GM12878 (cell line): ENCODE results near the gene DHCR7. TPM values are rescaled to one million over a fixed set of nuclear protein-coding genes. Genes with fewer than 3 reads are reported as not detected.

Source experiments
- ATAC-seq: fragments of 200-7000 bp; cut with Tn5 transposase; 3 replicates; pipeline ENCODE4 v1.9.1; 2020; ENCODE audit warnings: mild to moderate bottlenecking, moderate library complexity
- BruUV-seq: library from RNA; stranded (reverse); fragments of 400-500 nt; replicated peaks from 2 replicates; lab custom pipeline; 2021; lab: Mats Ljungman, UMichigan
- CTCF ChIA-PET: fragments of 300-600 bp; sonication (Branson Sonifier 250); formaldehyde crosslinking; extraction: SDS; loops from one replicate; lab custom pipeline; 2021; ENCODE audit warnings: inconsistent platforms; lab: Yijun Ruan, JAX
- POLR2A ChIA-PET: fragments of 350-600 bp; formaldehyde crosslinking; extraction: SDS; loops from one replicate; lab custom pipeline; 2021; ENCODE audit warnings: inconsistent platforms; lab: Charles Lee
- RAD21 ChIA-PET: fragments of 300-600 bp; sonication (Branson Sonifier 250); formaldehyde crosslinking; loops from one replicate; lab custom pipeline; 2023; ENCODE audit warnings: antibody characterized with exemption; ENCODE audit not compliant: unreplicated experiment; lab: Charles Lee
- SMC1A ChIA-PET: fragments of 300-600 bp; sonication (Branson Sonifier 250); formaldehyde crosslinking; loops from one replicate; lab custom pipeline; 2023; ENCODE audit not compliant: unreplicated experiment, uncharacterized antibody; lab: Charles Lee
- DNase-seq: peaks from one replicate; pipeline ENCODE4 v3.0.0-alpha.2; 2011; ENCODE audit warnings: low read depth, low spot score
- FAIRE-seq: peaks from 3 replicates; lab custom pipeline; 2011; peaks lifted over from hg19 to GRCh38; lab: Jason Lieb, UNC
- H2AFZ ChIP-seq: 2 replicates; pipeline ENCODE4 v1.6.0; 2011; ENCODE audit warnings: low read depth, low read length, control low read depth; ENCODE audit not compliant: control insufficient read depth
- H3K27ac ChIP-seq: 2 replicates; pipeline ENCODE4 v1.5.1; 2011; ENCODE audit warnings: control low read depth; ENCODE audit not compliant: control insufficient read depth, insufficient read depth
- H3K27me3 ChIP-seq, 2 experiments: replicated peaks in 1 of 2; 2 replicates each; pipeline versions ENCODE4 v1.6.0 to v1.6.1; 2011; ENCODE audit warnings: low read length in 1 of 2; ENCODE audit not compliant: control insufficient read depth in 2 of 2, insufficient read depth in 2 of 2
- H3K36me3 ChIP-seq, 2 experiments: 2 replicates each; pipeline ENCODE4 v1.5.1; 2011; ENCODE audit warnings: low read length in 1 of 2; ENCODE audit not compliant: control insufficient read depth in 2 of 2, insufficient read depth in 2 of 2
- H3K4me1 ChIP-seq: 2 replicates; pipeline ENCODE4 v1.6.1; 2011; ENCODE audit warnings: mild to moderate bottlenecking, low read length, moderate library complexity, mixed read lengths; ENCODE audit not compliant: control insufficient read depth, insufficient read depth
- H3K4me2 ChIP-seq: 2 replicates; pipeline ENCODE4 v1.6.0; 2011; ENCODE audit warnings: control low read depth; ENCODE audit not compliant: control insufficient read depth, insufficient read depth
- H3K4me3 ChIP-seq: fragments of 200-600 bp; sonication (generic); 2 replicates; pipeline ENCODE4 v1.5.1; 2016
- H3K79me2 ChIP-seq: 2 replicates; pipeline ENCODE4 v1.6.0; 2011; ENCODE audit warnings: low read length; ENCODE audit not compliant: control insufficient read depth, insufficient read depth
- H3K9ac ChIP-seq: 2 replicates; pipeline ENCODE4 v1.8.0; 2011; ENCODE audit warnings: low read length, control low read depth, mixed read lengths; ENCODE audit not compliant: control insufficient read depth, insufficient read depth
- H3K9me3 ChIP-seq: replicated peaks from 3 replicates; pipeline ENCODE4 v1.5.1; 2011; ENCODE audit warnings: mild to moderate bottlenecking, low read length; ENCODE audit not compliant: control insufficient read depth, insufficient read depth
- H4K20me1 ChIP-seq: 2 replicates; pipeline ENCODE4 v1.6.0; 2011; ENCODE audit not compliant: control insufficient read depth, insufficient read depth
- CEBPB ChIP-seq, 2 experiments: fragments of 150-350 bp in 1 of 2; IDR thresholded peaks; 2 replicates each; pipeline ENCODE4 v1.6.1; 2012 to 2014; ENCODE audit warnings: low read depth in 2 of 2, low read length in 2 of 2, borderline replicate concordance in 1 of 2, inconsistent platforms in 1 of 2
- NFXL1 ChIP-seq: fragments of 450-650 bp; IDR thresholded peaks from 2 replicates; pipeline ENCODE4 v1.6.1; 2017; ENCODE audit warnings: antibody characterized with exemption, mild to moderate bottlenecking, borderline replicate concordance
- NR2C1 ChIP-seq: fragments of 450-650 bp; IDR thresholded peaks from 2 replicates; pipeline ENCODE4 v1.6.1; 2017; ENCODE audit warnings: antibody characterized with exemption, mild to moderate bottlenecking, moderate library complexity
- NR2C2 ChIP-seq: IDR thresholded peaks from 2 replicates; pipeline ENCODE4 v1.6.1; 2011; ENCODE audit warnings: borderline replicate concordance, low read depth; ENCODE audit not compliant: control insufficient read depth, insufficient read length
- POLR2A ChIP-seq: IDR thresholded peaks from 2 replicates; pipeline ENCODE4 v1.6.1; 2011; ENCODE audit warnings: low read depth, mild to moderate bottlenecking, low read length
- POU2F2 ChIP-seq: IDR thresholded peaks from 3 replicates; pipeline ENCODE4 v1.6.1; 2011; ENCODE audit warnings: low read depth, mild to moderate bottlenecking, low read length, borderline replicate concordance
- RAD21 ChIP-seq: IDR thresholded peaks from 2 replicates; pipeline ENCODE4 v1.6.1; 2011; ENCODE audit warnings: mild to moderate bottlenecking, low read depth, low read length, moderate library complexity; ENCODE audit not compliant: insufficient read depth
- RELA ChIP-seq: fragments of 450-650 bp; IDR thresholded peaks from 2 replicates; pipeline ENCODE4 v1.8.0; 2014; ENCODE audit warnings: borderline replicate concordance; ENCODE audit not compliant: partially characterized antibody
- SIX5 ChIP-seq: IDR thresholded peaks from 2 replicates; pipeline ENCODE4 v1.6.1; 2011; ENCODE audit warnings: mild to moderate bottlenecking, low read depth, low read length, moderate library complexity; ENCODE audit not compliant: severe bottlenecking
- TCF12 ChIP-seq: IDR thresholded peaks from 2 replicates; pipeline ENCODE4 v1.6.1; 2011; ENCODE audit warnings: low read depth, mild to moderate bottlenecking, low read length
- TCF3 ChIP-seq: IDR thresholded peaks from 2 replicates; pipeline ENCODE4 v1.6.1; 2012; ENCODE audit warnings: low read depth, mild to moderate bottlenecking, low read length, borderline replicate concordance; ENCODE audit not compliant: insufficient read depth
- ZBED1 ChIP-seq: IDR thresholded peaks from 2 replicates; pipeline ENCODE4 v1.6.1; 2016; ENCODE audit warnings: borderline replicate concordance
- WGBS: methylation state at CpG from one replicate; pipeline ENCODE4 v1.1.6; 2016; ENCODE audit warnings: low lambda C conversion rate; ENCODE audit not compliant: insufficient replicate concordance, insufficient coverage; ENCODE audit errors: missing lambda C conversion rate; 5-methylcytosine and 5-hydroxymethylcytosine counted together
- in situ Hi-C: fragments of 300-500 bp; cut with MboI; formaldehyde crosslinking; loops from 9 replicates; pipeline ENCODE4 v1.14.3; 2018; ENCODE audit warnings: mixed read lengths
- intact Hi-C: fragments of 100-400 bp; cut with micrococcal nuclease; formaldehyde crosslinking; loops from one replicate; pipeline ENCODE4 v1.14.2; 2022; ENCODE audit not compliant: unreplicated experiment
- polyA plus RNA-seq, 11 experiments: library from polyadenylated mRNA; depleted of rRNA in 4 of 11; unstranded in 6 of 11; stranded (reverse) in 5 of 11; fragments of >200 nt; fragmentation: Nextera tagmentation in 4 of 11; fragmentation: Illumina TruSeq in 1 of 11; extraction: Ambion mirVana in 4 of 11; extraction: Trizol in 1 of 11; gene quantifications; 1 replicate in 1 of 11; 2 replicates in 10 of 11; pipeline versions ENCODE4 v1.2.1 to v1.2.3, GENCODE V29; 2011 to 2016; ENCODE audit warnings: inconsistent platforms in 2 of 11, missing spikeins in 2 of 11, low read depth in 1 of 11
- total RNA-seq, 4 experiments: library from RNA; depleted of rRNA in 3 of 4; stranded (reverse); fragments of >200 nt in 3 of 4; fragmentation: Illumina TruSeq in 1 of 4; extraction: Trizol in 1 of 4; gene quantifications; 2 replicates each; pipeline versions ENCODE4 v1.2.1 to v1.2.3, GENCODE V29; 2013 to 2021
- TF ChIP-seq, protein P1 (sequence below): IDR thresholded peaks from 2 replicates; pipeline ENCODE4 v1.6.1; 2011; ENCODE audit warnings: mild to moderate bottlenecking, low read depth, low read length, moderate library complexity; ENCODE audit not compliant: insufficient replicate concordance
- TF ChIP-seq, protein P2 (sequence below): fragments of 450-650 bp; IDR thresholded peaks from 2 replicates; pipeline ENCODE4 v1.6.1; 2017; ENCODE audit warnings: antibody characterized with exemption, mild to moderate bottlenecking, moderate library complexity

Gene DHCR7
- total and polyA plus RNA-seq, 10 of the 15 experiments (the other 5 are each of a cell fraction or from before 2014, with no cell fraction given) = 4.2 to 115 (median 57.8) TPM

DNA sequence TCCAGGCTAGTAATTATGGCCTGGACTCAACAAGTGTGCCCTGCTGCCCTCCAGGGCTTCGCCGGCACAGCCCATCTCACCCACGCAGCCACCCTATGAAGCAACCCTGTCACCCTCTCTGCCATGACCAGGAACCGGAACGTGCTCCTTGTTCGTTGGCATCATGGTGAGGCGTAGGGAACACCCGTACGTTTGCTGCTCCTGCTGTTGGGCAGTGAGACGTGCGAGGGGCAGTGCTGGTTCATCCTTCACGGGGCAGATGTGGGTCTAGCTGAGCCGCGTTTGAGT, 25.5 kb upstream of the DHCR7 start:
- ChIA-PET RAD21 (no interaction called here), POLR2A (no interaction called here), SMC1A (no interaction called here), CTCF (no interaction called here)
- Histone ChIP-seq H2AFZ (no peak overlapping the region), H4K20me1 (no peaks in the 10 kb centered on the region), H3K79me2 (no peaks in the 10 kb centered on the region), H3K9ac (no peak overlapping the region), H3K4me3 (no peak overlapping the region), H3K4me2 (no peak overlapping the region), H3K4me1 (no peaks in the 10 kb centered on the region), H3K9me3 (no peaks in the 10 kb centered on the region), H3K36me3 (peaks cover 20 to 32% of the 10 kb centered on the region in 2 experiments), H3K27me3 (no peaks in the 10 kb centered on the region), H3K27ac (no peak overlapping the region)
- intact Hi-C loops = no loop called here
- no peak for FAIRE-seq
- in situ Hi-C loops = no loop called here
- TF ChIP-seq NR2C1 = no peak
- no peak for TF ChIP-seq NR2C2
- 0 out of 2 replicates have a peak, but pooled peaks have one; percentile 26 for TF ChIP-seq POLR2A
- no peak for TF ChIP-seq POU2F2
- TF ChIP-seq SIX5 = no peak
- no peak for TF ChIP-seq CEBPB (IDR thresholded peaks at IDR 0.05; ENCODE audit: borderline replicate concordance in 1 of 2, low read depth in 2 of 2, low read length in 2 of 2)
- WGBS = 97% methylated on average over 14 of the region's 14 CpGs
- no TSS peak for BruUV-seq
- no peak for DNase-seq
- ATAC-seq = no peak

DNA sequence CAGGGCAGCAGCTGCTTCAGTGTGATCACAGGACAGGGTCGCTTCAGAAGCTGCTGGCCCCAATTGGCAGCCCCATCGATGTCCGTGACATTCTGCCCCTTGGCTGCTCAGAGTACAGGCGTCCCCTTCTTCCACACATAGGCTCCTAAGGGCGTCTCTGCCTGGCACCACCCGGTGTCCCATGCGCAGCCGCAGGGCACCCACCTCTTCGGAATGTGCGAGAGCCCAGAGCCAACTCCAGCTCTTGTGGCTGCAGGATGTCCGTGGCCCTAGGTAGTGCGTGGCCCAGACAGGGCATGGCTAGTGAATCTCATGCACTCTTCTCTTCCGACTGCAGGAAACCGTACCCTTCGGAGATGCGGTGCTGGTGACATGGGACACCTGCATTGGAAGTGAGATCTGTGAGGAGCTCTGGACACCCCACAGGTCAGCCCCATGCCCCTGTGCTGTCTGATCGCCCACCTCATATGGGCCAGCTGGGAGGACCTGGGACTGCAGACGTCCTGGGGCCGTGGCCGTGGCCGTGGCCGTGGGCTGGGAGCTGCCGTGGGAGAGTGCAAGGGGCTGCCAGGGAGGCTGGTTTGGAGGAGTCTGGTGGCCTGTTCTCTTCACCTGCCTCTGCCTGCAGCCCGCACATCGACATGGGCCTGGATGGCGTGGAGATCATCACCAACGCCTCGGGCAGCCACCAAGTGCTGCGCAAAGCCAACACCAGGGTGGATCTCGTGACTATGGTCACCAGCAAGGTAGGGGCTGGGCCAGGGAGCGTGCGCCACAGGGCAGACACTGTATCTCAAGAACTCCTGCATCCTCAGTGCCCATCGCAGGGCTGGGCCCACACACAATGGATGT, 25.0 kb upstream of the DHCR7 start:
- in situ Hi-C loops (no loop called here), intact Hi-C loops (no loop called here)
- no peaks in the 10 kb centered on the region for H4K20me1 ChIP-seq
- H3K4me3 ChIP-seq = no peak overlapping the region
- no peak overlapping the region for H2AFZ ChIP-seq
- no peaks in the 10 kb centered on the region for H3K9me3 ChIP-seq
- H3K9ac ChIP-seq = no peak overlapping the region
- H3K79me2 ChIP-seq = no peaks in the 10 kb centered on the region
- WGBS = 96% methylated on average over 33 of the region's 33 CpGs
- BruUV-seq = no TSS peak
- SMC1A ChIA-PET = no interaction called here
- no peak overlapping the region for H3K27ac ChIP-seq
- ATAC-seq (no peak), FAIRE-seq (no peak), DNase-seq (no peak)
- H3K4me1 ChIP-seq = no peaks in the 10 kb centered on the region
- POLR2A ChIA-PET = no interaction called here
- no peaks in the 10 kb centered on the region for H3K27me3 ChIP-seq
- peaks cover 19 to 28% of the 10 kb centered on the region in 2 experiments for H3K36me3 ChIP-seq
- CTCF ChIA-PET = no interaction called here
- RAD21 ChIA-PET = no interaction called here
- no peak overlapping the region for H3K4me2 ChIP-seq
- no peak for TF ChIP-seq NFXL1
- TF ChIP-seq, protein P1, sequence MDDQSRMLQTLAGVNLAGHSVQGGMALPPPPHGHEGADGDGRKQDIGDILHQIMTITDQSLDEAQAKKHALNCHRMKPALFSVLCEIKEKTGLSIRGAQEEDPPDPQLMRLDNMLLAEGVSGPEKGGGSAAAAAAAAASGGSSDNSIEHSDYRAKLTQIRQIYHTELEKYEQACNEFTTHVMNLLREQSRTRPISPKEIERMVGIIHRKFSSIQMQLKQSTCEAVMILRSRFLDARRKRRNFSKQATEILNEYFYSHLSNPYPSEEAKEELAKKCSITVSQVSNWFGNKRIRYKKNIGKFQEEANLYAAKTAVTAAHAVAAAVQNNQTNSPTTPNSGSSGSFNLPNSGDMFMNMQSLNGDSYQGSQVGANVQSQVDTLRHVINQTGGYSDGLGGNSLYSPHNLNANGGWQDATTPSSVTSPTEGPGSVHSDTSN = no peak
- no peak for TF ChIP-seq TCF12
- TF ChIP-seq ZBED1 = no peak
- TF ChIP-seq RAD21 = no peak
- no peak for TF ChIP-seq TCF3
- TF ChIP-seq RELA = no peak
- TF ChIP-seq, protein P2, sequence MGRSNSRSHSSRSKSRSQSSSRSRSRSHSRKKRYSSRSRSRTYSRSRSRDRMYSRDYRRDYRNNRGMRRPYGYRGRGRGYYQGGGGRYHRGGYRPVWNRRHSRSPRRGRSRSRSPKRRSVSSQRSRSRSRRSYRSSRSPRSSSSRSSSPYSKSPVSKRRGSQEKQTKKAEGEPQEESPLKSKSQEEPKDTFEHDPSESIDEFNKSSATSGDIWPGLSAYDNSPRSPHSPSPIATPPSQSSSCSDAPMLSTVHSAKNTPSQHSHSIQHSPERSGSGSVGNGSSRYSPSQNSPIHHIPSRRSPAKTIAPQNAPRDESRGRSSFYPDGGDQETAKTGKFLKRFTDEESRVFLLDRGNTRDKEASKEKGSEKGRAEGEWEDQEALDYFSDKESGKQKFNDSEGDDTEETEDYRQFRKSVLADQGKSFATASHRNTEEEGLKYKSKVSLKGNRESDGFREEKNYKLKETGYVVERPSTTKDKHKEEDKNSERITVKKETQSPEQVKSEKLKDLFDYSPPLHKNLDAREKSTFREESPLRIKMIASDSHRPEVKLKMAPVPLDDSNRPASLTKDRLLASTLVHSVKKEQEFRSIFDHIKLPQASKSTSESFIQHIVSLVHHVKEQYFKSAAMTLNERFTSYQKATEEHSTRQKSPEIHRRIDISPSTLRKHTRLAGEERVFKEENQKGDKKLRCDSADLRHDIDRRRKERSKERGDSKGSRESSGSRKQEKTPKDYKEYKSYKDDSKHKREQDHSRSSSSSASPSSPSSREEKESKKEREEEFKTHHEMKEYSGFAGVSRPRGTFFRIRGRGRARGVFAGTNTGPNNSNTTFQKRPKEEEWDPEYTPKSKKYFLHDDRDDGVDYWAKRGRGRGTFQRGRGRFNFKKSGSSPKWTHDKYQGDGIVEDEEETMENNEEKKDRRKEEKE = no peak
